Measurements from ENCODE around the gene TMEM178A. TPM values are rescaled to one million over a fixed set of nuclear protein-coding genes. Genes with fewer than 3 reads are reported as not detected.

TMEM178A gene
- total RNA-seq, 1 donor from 2014 or later: 28.7 TPM

GRCh38 chr2:39620067-39620466 lies 45.6 kb upstream of the TMEM178A start:
- H3K4me3 Mint-ChIP-seq (ENCODE audit: unreplicated experiment): no peak overlapping the region
- H2AFZ ChIP-seq (ENCODE audit: low read depth, low read length): no peak overlapping the region
- H3K4me3 ChIP-seq (ENCODE audit: insufficient read depth, low read depth, low read length): no peak overlapping the region

GRCh38 chr2:39621596-39621995 lies 44.1 kb upstream of the TMEM178A start:
- Mint-ChIP-seq H3K27ac (ENCODE audit: unreplicated experiment) (no peak overlapping the region), H3K36me3 (ENCODE audit: low read depth, unreplicated experiment) (no peaks in the 10 kb centered on the region), H3K27me3 (ENCODE audit: low read depth, unreplicated experiment) (no peaks in the 10 kb centered on the region), H3K4me1 (ENCODE audit: low read depth, unreplicated experiment) (peaks cover 20% of the 10 kb centered on the region), H3K9me3 (ENCODE audit: unreplicated experiment) (no peaks in the 10 kb centered on the region), H3K4me3 (ENCODE audit: unreplicated experiment) (no peak overlapping the region)
- H3K27me3 ChIP-seq (ENCODE audit: insufficient read depth, low read length): no peaks in the 10 kb centered on the region
- no peaks in the 10 kb centered on the region for H3K79me2 ChIP-seq (ENCODE audit: insufficient read depth, low read length)
- no peak for FAIRE-seq
- no peak overlapping the region for H3K4me2 ChIP-seq (ENCODE audit: low read length)
- H3K9me3 ChIP-seq (ENCODE audit: insufficient read depth, low read depth, low read length): no peaks in the 10 kb centered on the region
- DNase-seq (ENCODE audit: low read depth): no peak
- TF ChIP-seq, protein P1, sequence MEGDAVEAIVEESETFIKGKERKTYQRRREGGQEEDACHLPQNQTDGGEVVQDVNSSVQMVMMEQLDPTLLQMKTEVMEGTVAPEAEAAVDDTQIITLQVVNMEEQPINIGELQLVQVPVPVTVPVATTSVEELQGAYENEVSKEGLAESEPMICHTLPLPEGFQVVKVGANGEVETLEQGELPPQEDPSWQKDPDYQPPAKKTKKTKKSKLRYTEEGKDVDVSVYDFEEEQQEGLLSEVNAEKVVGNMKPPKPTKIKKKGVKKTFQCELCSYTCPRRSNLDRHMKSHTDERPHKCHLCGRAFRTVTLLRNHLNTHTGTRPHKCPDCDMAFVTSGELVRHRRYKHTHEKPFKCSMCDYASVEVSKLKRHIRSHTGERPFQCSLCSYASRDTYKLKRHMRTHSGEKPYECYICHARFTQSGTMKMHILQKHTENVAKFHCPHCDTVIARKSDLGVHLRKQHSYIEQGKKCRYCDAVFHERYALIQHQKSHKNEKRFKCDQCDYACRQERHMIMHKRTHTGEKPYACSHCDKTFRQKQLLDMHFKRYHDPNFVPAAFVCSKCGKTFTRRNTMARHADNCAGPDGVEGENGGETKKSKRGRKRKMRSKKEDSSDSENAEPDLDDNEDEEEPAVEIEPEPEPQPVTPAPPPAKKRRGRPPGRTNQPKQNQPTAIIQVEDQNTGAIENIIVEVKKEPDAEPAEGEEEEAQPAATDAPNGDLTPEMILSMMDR (IDR thresholded peaks at IDR 0.05; ENCODE audit: insufficient read depth, low read depth, low read length): no peak
- no peak for TF ChIP-seq EZH2 (IDR thresholded peaks at IDR 0.05; ENCODE audit: insufficient read depth, low read length)
- no peaks in the 10 kb centered on the region for H3K36me3 ChIP-seq (ENCODE audit: insufficient read depth, low read length)
- no peak overlapping the region for H2AFZ ChIP-seq (ENCODE audit: low read depth, low read length)
- peaks cover 8% of the 10 kb centered on the region for H3K4me1 ChIP-seq (ENCODE audit: insufficient read depth, low read length)
- no peak overlapping the region for H3K9ac ChIP-seq (ENCODE audit: low read length)
- H4K20me1 ChIP-seq (ENCODE audit: insufficient read depth, low read length): no peaks in the 10 kb centered on the region
- H3K27ac ChIP-seq (ENCODE audit: low read depth, low read length): no peak overlapping the region
- H3K4me3 ChIP-seq (ENCODE audit: insufficient read depth, low read depth, low read length): no peak overlapping the region

More at GRCh38 chr2:39620067-39620466, 45.6 kb upstream of the TMEM178A start:
- Mint-ChIP-seq H3K4me1 (ENCODE audit: low read depth, unreplicated experiment) (peaks cover 14% of the 10 kb centered on the region), H3K27ac (ENCODE audit: unreplicated experiment) (no peak overlapping the region), H3K36me3 (ENCODE audit: low read depth, unreplicated experiment) (no peaks in the 10 kb centered on the region), H3K9me3 (ENCODE audit: unreplicated experiment) (no peaks in the 10 kb centered on the region), H3K27me3 (ENCODE audit: low read depth, unreplicated experiment) (no peaks in the 10 kb centered on the region)
- Histone ChIP-seq H4K20me1 (ENCODE audit: insufficient read depth, low read length) (no peaks in the 10 kb centered on the region), H3K27ac (ENCODE audit: low read depth, low read length) (no peak overlapping the region), H3K27me3 (ENCODE audit: insufficient read depth, low read length) (no peaks in the 10 kb centered on the region), H3K36me3 (ENCODE audit: insufficient read depth, low read length) (no peaks in the 10 kb centered on the region), H3K79me2 (ENCODE audit: insufficient read depth, low read length) (no peaks in the 10 kb centered on the region), H3K4me2 (ENCODE audit: low read length) (peak overlapping the region; percentile 50), H3K9me3 (ENCODE audit: insufficient read depth, low read depth, low read length) (no peaks in the 10 kb centered on the region), H3K9ac (ENCODE audit: low read length) (no peak overlapping the region), H3K4me1 (ENCODE audit: insufficient read depth, low read length) (peaks cover 8% of the 10 kb centered on the region)
- peak; percentile 91 for DNase-seq (ENCODE audit: low read depth)
- FAIRE-seq: peak; percentile 54
- TF ChIP-seq, protein P1 (IDR thresholded peaks at IDR 0.05; ENCODE audit: insufficient read depth, low read depth, low read length): no peak
- no peak for TF ChIP-seq EZH2 (IDR thresholded peaks at IDR 0.05; ENCODE audit: insufficient read depth, low read length)

DNA sequence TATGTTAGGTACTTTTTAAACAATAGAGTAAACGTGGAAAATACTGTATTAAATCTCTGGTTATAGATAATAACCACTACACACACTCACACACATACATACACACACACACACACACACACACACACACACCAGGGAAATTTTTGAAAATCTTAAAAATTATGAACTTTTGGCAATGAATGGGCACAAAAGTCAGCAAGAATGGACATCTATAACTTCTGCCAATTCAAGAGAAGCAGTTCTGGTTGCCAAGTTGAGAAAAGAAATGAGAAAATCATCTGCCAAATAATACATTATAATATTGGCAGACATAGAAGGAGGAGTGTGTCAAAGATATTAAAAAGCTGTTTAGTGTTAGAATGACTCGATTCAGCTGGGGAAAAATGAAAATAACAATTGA lies 42.9 kb upstream of the TMEM178A start:
- H3K9me3 ChIP-seq (ENCODE audit: insufficient read depth, low read depth, low read length): no peaks in the 10 kb centered on the region
- no peak overlapping the region for H3K4me3 Mint-ChIP-seq (ENCODE audit: unreplicated experiment)
- H3K79me2 ChIP-seq (ENCODE audit: insufficient read depth, low read length): no peaks in the 10 kb centered on the region
- H2AFZ ChIP-seq (ENCODE audit: low read depth, low read length): no peak overlapping the region
- no peaks in the 10 kb centered on the region for H3K27me3 Mint-ChIP-seq (ENCODE audit: low read depth, unreplicated experiment)
- H3K27ac Mint-ChIP-seq (ENCODE audit: unreplicated experiment): no peak overlapping the region
- H3K9me3 Mint-ChIP-seq (ENCODE audit: unreplicated experiment): no peaks in the 10 kb centered on the region
- TF ChIP-seq, protein P1 (IDR thresholded peaks at IDR 0.05; ENCODE audit: insufficient read depth, low read depth, low read length): no peak
- TF ChIP-seq EZH2 (IDR thresholded peaks at IDR 0.05; ENCODE audit: insufficient read depth, low read length): no peak
- H3K4me3 ChIP-seq (ENCODE audit: insufficient read depth, low read depth, low read length): no peak overlapping the region
- H3K4me1 Mint-ChIP-seq (ENCODE audit: low read depth, unreplicated experiment): peaks cover 20% of the 10 kb centered on the region
- no peak overlapping the region for H3K4me2 ChIP-seq (ENCODE audit: low read length)
- DNase-seq (ENCODE audit: low read depth) (no peak), FAIRE-seq (no peak)
- H3K27me3 ChIP-seq (ENCODE audit: insufficient read depth, low read length): no peaks in the 10 kb centered on the region
- H3K4me1 ChIP-seq (ENCODE audit: insufficient read depth, low read length): peaks cover 8% of the 10 kb centered on the region
- H3K36me3 Mint-ChIP-seq (ENCODE audit: low read depth, unreplicated experiment): no peaks in the 10 kb centered on the region
- H3K36me3 ChIP-seq (ENCODE audit: insufficient read depth, low read length): no peaks in the 10 kb centered on the region
- H3K27ac ChIP-seq (ENCODE audit: low read depth, low read length): no peak overlapping the region
- H3K9ac ChIP-seq (ENCODE audit: low read length): no peak overlapping the region
- H4K20me1 ChIP-seq (ENCODE audit: insufficient read depth, low read length): no peaks in the 10 kb centered on the region
